MV-4-11 (cell line): ENCODE data around the gene MDN1.
"Not testable (repeated sequence)": the region's sequence is repeated elsewhere in the genome, so short reads cannot be mapped to it uniquely, and the experiment has no call there.

Source experiments
- DNase-seq: peaks from one replicate; lab custom pipeline; 2025; lab: John Stamatoyannopoulos, UW

MDN1 gene

DNA sequence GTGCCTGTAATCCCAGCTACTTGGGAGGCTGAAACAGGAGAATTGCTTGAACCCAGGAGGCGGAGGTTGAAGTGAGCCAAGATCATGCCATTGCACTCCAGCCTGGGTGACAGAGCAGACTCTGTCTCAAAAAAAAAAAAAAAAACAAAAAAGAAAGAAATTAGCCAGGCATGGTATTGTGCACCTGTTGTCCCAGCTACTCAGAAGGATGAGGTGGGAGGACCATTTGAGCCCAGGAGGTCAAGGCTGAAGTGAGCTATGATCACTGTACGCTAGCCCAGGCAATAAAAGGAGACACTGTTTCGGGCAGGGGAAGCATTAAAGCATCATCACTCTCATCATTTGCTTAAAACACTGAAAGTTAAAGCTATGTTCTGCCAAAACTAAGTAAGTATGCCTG is 6.2 kb downstream of the MDN1 start:
- not testable (repeated sequence) for DNase-seq

DNA sequence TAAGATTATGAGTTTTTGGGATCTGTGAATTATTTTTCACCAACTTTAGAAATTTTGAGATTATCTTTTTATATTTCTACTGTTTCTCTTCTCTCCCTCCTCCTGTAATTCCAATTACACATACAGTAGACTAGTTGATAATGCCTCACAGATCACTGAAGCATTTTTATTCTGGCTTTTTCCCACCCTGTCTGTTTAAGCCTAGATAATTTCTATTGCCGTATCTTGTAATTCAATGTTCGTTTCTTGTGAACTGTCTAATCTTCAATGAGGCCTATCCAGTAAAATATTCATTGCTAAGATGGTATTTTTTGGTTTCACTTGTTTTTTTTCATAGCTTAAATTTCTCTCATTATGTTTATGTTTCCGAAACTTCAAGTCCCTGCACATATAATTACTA is 12.0 kb downstream of the MDN1 start:
- DNase-seq: no peak

DNA sequence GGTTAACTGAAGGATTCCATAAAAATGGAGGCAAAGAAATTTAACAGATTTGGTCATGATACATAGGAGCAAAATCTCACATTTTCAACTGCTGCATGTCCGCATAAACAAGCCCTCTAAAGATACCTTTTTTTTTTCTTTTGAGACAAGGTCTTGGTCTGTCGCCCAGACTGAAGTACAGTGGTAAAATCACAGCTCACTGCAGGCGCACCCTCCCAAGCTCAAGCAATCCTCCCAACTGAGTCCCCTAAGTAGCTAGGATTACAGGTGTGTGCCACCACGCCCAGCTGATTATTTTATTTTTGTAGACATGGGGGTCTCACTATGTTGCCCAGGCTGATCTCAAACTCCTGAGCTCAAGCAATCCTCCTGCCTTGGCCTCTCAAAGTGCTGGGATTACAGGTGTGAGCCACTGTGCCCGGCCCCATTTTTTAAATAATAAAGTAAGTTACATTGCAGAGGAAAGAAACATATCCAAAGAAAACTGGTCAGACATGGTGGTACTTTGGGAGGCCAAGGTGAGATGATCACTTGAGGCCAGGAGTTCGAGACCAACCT is 13.7 kb downstream of the MDN1 start:
- no peak for DNase-seq

DNA sequence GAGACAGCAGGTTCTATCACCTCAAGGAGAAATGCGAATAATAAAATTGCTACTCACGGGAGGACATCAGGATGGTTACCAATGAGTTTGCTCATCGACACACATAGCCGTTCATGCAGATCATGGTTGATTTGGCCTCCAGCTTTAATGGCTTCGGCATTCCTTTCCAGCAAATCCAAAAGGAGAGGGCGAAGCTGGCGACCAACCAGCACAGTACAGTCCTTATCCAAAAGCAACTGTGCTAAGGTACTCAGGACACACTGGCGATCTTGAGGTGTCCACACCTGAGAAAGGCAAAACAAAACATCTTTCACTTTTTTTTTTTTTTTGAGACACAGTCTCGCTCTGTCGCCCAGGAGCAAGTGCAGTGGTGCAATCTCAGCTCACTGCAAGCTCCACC is 16.3 kb downstream of the MDN1 start:
- DNase-seq: no peak

DNA sequence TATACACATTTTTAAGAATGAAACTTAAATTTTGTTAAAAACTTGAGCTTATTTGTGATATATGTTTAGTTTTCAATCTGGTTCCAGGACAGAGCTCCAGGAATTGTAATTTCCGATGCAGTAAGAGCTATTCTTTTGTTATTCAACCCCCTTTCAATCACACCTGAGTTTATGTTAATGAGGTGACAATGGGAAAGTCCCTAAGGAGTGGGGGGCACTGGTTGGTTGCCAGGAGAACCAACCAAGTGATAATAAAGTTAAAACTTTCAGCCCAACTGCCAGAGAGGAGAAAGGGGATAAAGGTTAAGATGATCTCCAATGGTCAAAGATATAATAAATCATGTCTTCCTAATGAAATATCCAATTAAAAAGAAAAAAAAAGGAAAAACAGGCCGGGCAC is 19.8 kb downstream of the MDN1 start:
- DNase-seq: no peak

DNA sequence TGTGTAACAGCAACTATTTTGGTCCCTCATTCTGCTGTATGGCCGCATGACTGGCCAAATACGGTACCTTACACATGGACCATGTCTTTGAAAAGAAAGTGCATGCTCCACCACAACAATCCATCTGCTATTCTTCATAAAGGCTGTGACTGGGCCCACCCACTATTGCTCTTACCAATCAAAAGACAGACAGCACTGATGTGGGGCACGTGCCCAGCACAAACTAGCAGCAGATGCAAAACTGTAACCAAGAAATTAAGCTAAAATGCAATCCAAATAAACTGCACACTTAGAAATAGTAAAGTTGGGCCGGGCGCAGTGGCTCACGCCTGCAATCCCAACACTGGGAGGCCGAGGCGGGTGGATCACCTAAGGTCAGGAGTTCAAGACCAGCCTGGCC is 20.5 kb downstream of the MDN1 start:
- no peak for DNase-seq

DNA sequence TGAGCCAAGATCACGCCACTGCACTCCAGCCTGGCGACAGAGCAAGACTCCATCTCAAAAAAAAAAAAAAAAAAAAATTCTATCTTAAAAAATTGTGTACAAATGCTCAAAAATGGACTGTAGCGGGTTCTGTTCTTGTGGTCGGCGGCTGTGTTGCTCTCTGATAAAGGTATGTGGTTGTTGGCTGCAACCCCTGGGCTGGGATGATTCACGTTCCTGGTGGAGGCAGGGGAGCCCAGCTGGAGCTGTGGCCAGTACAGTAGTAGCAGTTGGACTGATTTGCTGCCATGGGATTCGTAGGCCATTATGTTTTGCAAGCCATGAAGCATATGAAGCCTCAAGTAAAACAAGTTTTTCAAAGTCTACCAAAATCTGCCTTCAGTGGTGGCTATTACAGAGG is 22.3 kb downstream of the MDN1 start:
- DNase-seq: no peak

DNA sequence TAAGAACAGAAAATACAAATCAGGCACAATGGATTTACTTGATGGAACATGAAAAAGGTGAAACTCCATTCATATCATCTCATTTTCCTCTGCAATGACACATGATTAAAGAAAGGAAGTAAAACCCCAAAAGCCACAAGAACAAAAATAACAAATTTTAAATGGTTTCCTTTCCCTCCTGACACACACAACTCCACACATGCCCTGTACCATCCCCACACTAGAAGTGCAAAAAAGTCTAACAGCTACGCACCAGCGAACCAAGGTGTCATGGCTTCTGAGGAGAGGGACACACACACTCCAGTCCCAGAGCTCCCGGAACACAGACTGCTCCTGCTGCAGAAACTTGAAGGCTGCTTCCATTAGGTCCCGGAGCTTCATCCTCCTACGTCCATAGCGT is 25.3 kb downstream of the MDN1 start:
- peak; percentile 62 for DNase-seq

DNA sequence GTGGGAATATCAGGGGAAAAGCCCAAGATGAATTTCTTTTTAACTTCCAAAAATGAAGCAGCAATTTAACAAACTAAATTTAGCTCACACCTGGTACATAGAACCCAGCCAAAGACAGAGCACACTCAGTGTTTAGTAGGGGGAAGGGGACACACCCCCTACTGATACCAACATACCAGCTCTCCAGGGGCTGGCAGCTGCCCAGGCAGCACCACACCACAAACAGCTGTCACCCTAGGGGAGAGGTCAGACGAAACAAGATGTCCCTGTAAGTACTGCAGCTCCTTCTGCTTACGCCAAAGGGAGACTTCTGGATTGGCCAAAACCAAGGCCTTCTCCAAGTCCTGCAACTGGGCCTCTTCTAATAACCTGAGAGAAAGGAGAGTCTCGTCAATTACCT is 26.0 kb downstream of the MDN1 start:
- peak; percentile 52 for DNase-seq

DNA sequence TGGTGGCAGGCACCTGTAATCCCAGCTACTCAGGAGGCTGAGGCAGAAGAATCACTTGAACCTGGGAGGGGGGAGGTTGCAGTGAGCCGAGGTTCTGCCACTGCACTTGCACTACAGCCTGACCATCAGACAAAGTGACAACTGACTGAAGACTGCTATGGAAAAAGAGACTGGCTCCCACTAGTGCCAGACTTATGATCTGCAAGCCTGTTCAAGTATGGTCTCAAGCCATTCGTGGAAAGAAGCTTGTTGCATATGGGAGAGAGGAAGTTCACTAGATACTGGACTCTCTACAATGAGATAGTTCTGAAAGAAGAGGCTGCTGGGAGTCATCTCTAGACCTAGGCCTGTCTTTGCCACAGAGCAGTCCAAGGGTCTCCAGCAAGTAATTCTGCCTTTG is 26.7 kb downstream of the MDN1 start:
- DNase-seq: peak; percentile 87

DNA sequence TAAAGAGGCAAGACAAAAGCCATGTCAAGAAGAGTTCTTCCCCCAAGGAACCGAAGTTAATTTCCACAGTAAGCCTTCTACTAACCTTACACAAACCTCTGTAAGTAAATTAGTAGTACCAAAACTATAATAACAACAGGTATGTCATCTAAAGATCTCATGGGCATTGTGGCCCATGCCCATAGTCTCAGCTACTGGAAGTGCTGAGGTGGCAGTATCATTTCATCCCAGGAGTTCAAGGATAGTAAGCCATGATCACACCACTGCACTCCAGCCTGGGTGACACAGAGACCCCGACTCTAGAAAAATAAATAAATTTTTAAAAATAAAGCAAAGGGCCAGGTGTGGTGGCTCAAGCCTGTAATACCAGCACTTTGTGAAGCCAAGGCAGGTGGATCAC is 29.2 kb downstream of the MDN1 start:
- DNase-seq: no peak

DNA sequence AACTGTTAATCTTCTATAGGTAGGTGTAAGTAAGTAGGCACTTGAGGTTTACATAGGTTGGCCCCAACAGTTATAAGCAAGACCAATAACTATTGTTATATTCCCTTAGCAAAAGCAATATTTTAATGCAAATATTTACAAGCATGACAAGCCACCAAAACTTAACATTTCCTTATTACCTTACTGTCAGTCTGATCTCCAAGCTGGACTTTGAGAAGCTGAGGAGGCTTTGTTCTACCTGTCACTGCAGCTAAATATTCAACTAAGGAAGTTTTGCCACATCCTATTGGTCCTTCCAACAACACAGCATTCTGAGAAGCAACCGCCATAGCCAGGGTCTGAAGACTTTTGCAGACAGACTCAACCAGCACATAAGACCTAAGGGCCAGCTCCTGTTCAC is 29.6 kb downstream of the MDN1 start:
- DNase-seq: no peak

DNA sequence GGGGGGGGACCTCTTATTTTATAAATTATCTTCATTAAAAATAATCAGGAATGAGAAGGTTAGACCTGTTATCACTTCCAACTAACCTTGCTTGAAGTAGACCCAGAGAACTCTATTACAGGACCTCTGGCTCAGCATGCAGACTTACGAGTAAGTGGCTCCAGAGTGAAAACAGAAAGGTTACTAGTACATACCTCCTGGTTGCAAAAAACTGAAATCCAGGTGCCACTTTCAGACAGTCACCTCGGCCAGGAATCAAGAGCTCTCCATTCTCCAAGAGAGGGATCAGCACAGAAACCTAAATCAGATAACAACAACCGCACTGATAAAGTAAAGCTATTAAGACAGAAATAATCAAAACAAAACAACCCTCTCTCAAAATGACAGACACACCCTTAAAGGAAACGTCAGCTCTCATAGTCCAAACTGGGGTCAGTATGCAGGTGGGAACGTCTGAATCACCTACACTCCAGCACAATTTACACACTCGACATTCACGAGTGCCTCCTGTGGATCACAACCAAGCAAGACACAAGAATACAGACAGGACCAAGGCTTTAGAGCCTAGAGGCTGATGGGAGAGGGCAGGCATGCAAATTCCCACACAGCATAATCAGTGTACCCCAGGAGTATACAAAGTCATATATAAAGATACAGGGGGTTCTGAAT is 31.8 kb downstream of the MDN1 start:
- no peak for DNase-seq

DNA sequence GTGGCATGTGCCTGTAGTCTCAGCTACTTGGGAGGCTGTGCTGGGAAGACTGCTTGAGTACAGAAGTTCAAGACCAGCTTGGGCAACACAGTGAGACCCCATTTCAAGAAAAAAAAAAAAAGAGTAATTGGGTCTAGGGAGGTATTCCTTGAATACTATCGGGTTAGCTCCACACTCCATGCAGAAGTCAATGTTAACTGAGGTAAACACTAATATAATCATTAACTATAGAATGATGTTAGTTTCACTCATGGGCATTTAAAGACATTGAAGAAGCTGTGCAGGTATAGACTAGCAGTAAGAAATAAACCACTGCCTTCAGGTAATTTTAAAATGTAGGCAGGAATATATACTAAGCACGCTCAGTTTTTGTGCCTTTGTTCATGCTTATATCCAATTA is 32.6 kb downstream of the MDN1 start:
- DNase-seq: no peak

DNA sequence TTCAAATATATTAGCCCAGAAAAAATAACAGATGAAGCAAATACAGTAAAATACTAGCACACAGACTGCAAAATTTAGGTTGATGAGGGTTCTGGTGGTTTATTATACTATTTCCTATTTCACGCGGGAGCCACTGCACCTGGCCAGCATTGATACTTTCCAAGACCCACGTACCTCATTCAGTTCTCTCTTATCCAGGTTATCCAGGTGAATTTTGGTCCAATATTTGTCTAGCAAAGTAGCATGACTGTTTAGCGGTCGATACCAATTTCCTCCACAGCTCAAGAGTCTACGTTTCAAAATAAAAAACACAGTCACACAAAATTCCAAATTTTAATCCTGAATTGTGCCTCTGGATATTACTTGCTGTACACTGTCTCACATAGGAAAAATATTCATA is 34.8 kb downstream of the MDN1 start:
- no peak for DNase-seq

DNA sequence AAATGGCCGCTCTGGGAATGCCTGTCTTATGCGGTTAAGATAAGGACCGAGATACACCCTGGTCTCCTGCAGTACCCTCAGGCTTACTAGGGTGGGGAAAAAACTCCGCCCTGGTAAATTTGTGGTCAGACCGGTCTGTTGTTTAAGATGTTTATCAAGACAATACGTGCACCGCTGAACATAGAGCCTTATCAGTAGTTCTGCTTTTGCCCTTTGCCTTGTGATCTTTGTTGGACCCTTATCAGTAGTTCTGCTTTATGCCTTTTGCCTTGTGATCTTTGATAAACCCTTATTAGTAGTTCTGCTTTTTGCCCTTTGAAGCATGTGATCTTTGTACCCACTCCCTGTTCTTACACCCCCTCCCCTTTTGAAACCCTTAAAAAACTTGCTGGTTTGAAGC is 36.3 kb downstream of the MDN1 start:
- peak; percentile 30 for DNase-seq

DNA sequence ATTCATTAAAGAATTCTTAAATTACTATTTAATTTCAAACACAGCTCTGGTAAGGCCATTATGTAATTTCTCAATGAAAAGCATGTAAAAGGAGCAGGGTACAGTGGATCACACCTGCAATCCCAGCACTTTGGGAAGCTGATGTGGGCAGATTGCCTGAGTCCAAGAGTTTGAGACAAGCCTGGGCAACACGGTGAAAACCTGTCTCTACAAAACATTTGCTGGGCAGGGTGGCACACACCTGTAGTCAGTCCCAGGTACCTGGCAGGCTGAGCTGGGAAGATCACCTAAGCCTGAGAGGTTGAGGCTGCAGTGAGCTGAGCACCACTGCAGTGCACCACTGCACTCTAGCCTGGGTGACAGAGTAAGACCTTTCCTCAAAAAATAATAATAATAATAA is 37.4 kb downstream of the MDN1 start:
- DNase-seq: no peak

DNA sequence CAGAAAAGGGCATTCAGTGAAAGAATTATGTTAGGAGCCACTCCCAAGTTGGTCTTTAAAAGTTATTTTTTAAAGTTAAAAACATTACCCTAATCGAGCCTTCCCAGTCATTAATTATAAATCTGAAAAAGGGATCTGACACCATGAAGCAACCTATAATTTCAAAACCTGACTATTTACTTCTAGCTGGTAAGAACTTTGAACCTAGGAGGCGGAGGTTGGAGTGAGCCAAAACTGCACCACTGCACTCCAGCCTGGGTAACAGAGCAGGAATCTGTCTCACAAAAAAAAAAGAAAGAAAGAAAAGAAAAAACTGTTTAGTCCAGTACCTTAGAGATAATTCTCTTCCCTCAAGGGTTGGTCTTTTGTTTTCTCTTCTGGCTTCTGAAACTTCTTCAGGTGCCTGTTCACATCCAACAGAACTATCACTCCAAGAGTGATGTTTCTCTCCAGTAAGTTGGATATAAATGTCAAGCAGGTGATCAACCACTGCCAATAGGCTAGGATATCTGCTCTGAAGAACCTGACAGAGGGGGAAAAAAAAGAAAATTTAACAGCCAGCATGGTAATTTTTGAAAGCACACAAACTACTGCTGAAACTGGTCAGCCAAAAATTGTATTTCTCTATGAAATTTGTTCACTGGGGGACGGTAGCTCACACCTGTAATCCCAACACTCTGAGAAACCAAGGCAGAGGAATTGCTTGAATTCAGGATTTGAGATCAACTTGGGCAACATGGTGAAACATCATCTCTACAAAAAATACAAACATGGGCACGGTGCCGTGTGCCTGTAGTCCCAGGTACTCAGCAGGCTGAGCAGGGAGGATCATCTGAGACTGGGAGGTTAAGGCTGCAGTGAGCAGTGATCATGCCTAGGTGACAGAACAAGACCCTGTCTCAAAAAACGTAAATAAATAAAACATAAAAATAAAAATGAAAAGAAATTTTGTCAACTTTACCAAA is 38.2 kb downstream of the MDN1 start:
- DNase-seq: no peak

DNA sequence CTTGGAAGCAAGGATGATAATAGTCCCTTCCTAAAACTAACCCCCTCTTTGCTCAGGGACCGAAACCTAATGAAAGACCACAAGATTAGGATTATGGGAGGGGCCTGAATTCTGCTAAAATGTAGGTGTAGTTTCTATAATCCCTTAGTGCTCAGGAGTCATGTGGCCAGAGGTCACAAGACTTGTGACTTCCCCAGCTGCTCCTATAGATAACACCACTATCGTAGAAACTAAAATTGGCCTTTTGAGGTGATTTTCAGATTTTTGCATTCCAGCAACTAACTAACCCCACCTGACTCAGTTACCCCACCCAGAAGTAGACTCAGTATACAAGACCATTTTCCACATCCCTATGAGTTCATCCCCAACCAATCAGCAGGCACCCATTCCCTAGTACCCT is 42.1 kb downstream of the MDN1 start:
- no peak for DNase-seq

DNA sequence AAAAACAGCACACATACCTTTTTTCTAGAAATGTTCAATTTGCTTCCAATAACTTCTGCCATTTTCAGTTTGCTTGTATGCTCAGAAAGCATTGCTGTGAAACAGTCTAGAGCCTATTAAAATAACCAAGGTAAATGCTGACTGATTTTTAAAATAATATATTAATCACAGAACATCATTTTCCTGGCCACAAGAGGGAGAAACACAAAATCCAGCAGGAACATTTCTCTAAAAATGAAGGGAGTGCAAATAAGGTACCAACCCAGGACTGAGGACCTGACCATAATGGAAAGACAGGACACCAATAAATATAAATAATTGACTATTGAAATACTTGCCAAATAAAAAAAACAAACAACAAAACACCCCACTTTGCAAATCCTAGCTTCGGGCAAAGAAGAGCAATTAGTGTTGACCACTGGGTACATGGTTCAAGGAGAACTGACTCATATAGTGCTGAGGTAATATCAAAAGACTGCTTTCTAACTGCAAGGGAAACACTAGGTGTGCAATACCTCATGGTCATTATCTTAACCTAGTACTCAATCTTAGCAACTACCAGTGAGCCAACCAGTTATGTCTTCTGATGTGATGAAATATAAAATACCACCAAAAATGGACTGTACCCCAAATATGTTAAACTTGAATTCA is 42.9 kb downstream of the MDN1 start:
- DNase-seq: no peak

DNA sequence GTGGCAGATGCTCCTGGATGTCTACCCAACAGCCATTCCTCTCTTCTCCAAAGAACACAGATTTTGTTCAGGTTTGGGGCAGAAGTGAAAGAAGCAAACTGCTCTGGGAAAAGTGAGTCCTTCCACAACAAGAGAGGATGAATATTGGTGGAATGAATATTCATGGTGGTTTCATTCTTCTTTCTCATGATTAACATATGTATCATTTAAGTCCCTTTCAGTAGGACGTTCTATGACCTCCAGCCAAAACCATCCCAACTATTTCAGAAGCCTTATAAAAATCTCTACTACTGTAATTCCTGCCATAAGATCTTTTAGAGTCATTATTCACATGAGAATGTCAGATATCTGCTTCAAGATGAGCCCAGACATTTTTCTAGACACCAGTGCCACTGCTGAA is 44.4 kb downstream of the MDN1 start:
- DNase-seq: no peak

DNA sequence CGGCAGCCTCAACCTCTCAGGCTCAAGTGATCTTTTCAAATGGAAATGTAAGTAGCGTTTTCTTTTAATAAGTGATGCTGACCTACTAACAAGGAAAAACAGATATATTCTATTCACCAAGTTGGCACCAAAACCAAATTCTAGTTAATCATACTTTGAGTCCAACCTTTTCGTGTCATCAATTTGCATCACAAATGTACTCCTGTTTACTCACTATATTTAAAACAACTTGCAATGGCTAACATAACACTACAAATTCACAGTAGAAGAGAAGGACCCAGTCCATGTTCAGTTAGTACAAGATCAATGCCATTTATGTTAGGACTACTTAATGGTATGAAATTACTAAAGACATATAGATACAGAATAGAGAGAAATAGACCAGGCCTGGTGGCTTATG is 50.0 kb downstream of the MDN1 start:
- no peak for DNase-seq

DNA sequence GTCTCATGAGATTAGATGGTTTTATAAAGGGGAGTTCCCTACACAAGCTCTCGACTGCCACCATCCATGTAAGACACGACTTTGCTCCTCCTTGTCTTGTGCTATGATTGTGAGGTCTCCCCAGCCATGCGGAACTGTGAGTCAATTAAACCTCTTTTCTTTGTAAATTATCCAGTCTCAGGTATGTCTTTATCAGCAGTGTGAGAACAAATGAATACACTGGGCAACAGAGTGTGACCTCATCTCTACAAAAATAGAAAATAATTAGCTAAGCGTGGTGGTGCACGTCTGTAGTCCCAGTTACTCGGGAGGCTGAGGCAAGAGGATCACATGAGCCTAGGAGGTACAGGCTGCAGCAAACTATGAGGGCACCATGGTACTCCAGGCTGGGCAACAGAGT is 51.3 kb downstream of the MDN1 start:
- no peak for DNase-seq
